Fibroblast of villous mesenchyme (primary cell): ENCODE results near the gene LRP4. TPM values are rescaled to one million over a fixed set of nuclear protein-coding genes. Genes with fewer than 3 reads are reported as not detected.
"Not testable (repeated sequence)": the region's sequence is repeated elsewhere in the genome, so short reads cannot be mapped to it uniquely, and the experiment has no call there.

Experiments
- DNase-seq: peaks from one replicate; pipeline ENCODE4 v3.0.0-alpha.2; 2010; ENCODE audit warnings: low read depth
- H3K4me3 ChIP-seq: 2 replicates; pipeline ENCODE4 v1.5.1; 2011; ENCODE audit warnings: low read depth, mild to moderate bottlenecking, low read length
- total RNA-seq: library from RNA; depleted of rRNA; stranded (reverse); fragments of >200 nt; gene quantifications from 2 replicates; pipeline ENCODE4 v1.2.3, GENCODE V29; 2012
- TF ChIP-seq, protein P1 (sequence below): IDR thresholded peaks from 2 replicates; pipeline ENCODE4 v1.5.1; 2012; ENCODE audit warnings: low read depth, mild to moderate bottlenecking, low read length; ENCODE audit not compliant: insufficient read depth

LRP4 gene
- total RNA-seq, 1 donor, result 3.5 TPM

DNA sequence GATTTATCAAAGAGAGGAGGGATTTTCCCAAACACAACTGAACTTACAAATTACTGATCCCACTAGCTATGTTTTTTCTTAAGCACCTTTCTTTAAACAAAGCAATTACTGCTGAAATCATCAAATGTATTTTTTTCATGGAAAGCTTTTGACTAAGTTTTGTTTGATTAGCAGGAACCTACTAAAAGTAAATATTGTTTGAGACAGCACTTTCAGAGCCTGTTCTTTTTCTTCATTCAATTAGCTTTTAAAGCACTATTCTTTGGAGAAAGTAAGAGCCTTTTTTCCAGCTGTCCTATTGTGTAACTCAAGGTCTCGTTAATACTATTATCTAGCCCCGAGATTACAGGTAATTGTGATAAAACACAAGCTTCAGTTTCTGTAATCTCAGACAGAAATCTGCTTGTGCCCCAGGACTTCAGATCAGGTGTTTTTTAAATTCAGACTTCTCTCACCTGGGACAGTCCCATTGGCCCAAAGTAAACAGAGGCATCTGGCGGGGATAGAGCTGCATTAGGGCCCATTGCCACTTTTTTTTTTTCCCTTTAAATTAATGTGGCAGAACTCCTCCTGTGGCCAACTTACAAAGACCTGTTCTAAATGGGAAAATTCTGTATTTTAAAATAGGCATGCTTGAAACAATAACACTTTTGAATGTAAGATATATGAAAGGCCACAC, 29.2 kb upstream of the LRP4 start:
- TF ChIP-seq, protein P1, sequence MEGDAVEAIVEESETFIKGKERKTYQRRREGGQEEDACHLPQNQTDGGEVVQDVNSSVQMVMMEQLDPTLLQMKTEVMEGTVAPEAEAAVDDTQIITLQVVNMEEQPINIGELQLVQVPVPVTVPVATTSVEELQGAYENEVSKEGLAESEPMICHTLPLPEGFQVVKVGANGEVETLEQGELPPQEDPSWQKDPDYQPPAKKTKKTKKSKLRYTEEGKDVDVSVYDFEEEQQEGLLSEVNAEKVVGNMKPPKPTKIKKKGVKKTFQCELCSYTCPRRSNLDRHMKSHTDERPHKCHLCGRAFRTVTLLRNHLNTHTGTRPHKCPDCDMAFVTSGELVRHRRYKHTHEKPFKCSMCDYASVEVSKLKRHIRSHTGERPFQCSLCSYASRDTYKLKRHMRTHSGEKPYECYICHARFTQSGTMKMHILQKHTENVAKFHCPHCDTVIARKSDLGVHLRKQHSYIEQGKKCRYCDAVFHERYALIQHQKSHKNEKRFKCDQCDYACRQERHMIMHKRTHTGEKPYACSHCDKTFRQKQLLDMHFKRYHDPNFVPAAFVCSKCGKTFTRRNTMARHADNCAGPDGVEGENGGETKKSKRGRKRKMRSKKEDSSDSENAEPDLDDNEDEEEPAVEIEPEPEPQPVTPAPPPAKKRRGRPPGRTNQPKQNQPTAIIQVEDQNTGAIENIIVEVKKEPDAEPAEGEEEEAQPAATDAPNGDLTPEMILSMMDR, result no peak
- H3K4me3 ChIP-seq, result no peak overlapping the region
- DNase-seq, result no peak

DNA sequence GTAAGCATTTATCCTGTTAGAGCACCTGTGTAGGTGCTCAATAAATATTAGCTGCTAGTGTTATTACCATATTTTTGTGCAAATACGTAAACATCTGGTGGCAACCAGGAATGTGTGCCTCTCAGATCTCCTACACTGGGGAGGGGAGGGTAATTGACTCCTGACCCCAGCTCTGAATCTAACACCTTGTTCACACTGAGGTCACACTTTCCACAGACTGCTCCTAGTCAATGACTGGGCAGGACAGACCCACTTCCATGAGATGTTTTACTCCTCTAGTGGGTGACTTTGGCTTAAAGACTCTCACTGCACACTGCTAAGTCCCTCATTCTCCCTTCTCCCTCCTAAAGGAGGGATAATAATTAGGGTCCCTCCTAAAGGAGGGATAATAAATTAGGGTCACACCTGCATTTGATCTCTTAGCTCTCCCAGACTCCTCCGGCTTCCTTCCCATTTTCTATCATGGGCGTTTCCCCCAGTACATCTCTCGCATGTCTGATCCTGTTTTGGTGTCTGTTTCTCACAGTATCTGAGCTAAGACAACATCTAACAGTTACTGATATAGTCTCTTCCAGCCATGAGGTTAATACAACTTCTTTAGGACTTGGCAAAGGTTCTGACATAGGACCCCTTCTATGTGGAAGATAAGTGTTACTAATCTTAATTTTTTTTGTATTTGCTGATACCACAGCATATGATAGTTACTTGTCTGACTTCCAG, 26.2 kb upstream of the LRP4 start:
- TF ChIP-seq, protein P1, result no peak
- no peak for DNase-seq
- no peak overlapping the region for H3K4me3 ChIP-seq

DNA sequence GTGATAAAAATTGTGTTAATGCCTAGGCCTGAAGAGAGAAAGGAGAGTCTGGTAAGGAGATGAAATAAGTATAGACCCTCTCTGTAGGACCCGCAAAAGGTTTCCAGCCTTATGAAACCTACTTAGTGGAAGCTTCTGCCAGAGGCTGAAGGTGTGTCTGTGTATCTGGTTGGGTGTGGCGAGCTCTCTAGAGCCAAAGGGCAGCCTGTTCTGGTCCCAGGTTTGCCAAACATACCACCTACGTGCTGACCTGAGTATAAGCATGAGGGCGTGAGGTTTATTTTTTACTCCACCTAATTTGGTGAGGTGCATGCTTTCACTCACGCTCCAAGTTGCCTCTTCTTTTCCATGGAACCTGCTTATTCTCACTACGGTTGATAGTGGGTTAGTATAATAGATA, 23.8 kb upstream of the LRP4 start:
- H3K4me3 ChIP-seq, result no peak overlapping the region
- no peak for DNase-seq
- TF ChIP-seq, protein P1, result no peak

DNA sequence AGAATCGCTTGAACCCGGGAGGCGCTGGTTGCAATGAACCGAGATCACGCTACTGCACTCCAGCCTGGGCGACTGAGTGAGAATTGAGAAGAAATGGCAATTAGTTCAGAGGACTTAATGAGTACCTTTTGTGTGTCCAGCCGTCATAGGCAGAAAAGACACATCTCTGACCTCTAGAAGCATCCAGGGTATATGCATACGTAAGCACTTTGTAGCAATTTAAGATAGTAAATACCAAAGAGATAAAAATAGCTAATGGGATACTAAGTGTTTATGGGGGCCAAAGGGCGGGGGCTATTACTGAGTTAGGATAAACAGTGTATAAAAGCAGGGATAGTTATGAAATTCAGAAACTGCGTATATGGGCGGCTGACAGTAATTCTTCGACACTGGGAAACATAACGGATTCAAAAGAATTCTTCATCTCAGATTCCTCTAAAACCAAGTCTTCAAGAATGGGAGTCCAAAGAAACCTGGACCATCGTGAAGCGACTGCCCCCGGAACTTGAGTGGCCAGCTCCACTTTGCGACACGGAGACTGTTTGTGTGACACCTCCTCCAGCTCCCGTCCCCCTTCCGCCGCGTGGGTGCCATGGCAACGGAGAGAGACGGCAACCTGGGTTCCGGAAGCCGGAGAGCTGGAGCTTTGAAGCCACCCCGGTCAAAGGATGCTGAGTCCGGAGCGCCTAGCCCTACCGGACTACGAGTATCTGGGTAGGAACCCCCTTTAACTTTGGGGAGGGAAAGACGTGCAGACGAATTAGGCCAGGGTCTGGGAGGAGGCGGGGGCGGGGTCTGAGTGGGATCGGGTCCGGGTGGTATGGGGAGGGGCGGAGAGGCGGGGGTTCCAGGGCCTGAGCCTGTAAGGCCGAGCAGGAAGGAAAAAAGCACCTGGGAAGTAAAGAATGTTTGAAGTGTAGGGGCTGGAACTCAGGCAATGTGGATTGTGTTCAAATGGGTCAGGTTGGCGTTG, 18.1 kb upstream of the LRP4 start, which contains the start of gene CSTPP1:
CSTPP1 (plus strand) TSS at position 624 of the 973 bp plus-strand sequence; CDS start at position 669, 45 bp downstream.
- peak within 1 kb of the TSS; percentile 81 for H3K4me3 ChIP-seq
- TF ChIP-seq, protein P1, result no peak
- peak; percentile 94 for DNase-seq

DNA sequence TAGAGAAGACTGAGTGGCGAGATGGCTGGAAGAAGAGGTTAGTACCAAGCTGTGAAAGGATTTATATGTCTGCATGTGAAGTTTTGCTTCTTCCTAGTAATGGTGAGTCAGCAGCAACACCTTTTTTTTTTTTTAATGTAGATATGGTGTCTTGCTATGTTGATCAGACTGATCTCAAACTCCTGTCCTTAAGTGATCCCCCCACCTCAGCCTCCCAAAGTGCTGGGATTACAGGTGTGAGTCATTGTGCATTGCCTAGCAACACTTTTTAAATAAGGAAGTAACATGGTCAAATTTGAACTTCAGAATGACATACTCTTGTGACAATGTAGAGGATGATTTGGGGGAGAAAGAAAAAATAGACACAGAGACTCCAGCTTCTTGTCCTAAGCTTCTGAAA, 11.7 kb upstream of the LRP4 start:
- TF ChIP-seq, protein P1, result no peak
- no peak overlapping the region for H3K4me3 ChIP-seq
- DNase-seq, result peak; percentile 51

DNA sequence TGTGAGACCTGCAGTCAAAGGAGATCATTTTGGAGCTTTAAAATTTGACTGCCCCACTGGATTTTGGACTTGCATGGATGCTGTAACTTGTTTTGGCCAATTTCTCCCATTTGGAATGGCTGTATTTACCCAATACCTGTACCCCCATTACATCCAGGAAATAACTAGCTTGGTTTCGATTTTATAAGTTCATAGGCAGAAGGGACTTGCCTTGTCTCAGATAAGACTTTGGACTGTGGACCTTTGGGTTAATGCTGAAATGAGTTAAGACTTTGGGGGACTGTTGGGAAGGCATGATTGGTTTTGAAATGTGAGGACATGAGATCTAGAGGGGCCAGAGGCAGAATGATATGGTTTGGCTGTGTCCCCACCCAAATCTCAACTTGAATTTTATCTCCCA, 10.4 kb upstream of the LRP4 start:
- H3K4me3 ChIP-seq, DNase-seq: not testable (repeated sequence)

DNA sequence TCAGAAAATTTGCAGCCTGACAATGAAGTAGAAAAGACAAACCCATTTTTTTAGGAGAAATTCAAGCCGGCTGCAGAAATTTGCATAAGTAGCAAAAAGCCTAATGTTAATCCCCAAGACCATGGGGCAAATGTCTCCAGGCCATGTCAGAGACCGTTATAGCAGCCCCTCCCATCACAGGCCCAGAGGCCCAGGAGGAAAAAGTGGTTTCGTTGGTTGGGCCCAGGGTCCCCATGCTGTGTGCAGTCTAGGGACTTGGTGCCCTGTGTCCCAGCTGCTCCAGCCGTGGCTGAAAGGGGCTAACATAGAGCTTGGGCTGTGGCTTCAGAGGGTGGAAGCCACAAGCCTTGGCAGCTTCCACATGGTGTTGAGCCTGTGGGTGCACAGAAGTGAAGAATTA, 9.6 kb upstream of the LRP4 start:
- not testable (repeated sequence) for DNase-seq, H3K4me3 ChIP-seq
